DMS53 treated with DMSO at 0.1 percent for 48 hours (cell line): Measurements from ENCODE around the gene ITPR2.
"Not testable (repeated sequence)": the region's sequence is repeated elsewhere in the genome, so short reads cannot be mapped to it uniquely, and the experiment has no call there.

Experiments
- DNase-seq: peaks from one replicate; lab custom pipeline; 2025; ENCODE audit not compliant: unreplicated experiment; lab: John Stamatoyannopoulos, UW

Gene ITPR2

DNA sequence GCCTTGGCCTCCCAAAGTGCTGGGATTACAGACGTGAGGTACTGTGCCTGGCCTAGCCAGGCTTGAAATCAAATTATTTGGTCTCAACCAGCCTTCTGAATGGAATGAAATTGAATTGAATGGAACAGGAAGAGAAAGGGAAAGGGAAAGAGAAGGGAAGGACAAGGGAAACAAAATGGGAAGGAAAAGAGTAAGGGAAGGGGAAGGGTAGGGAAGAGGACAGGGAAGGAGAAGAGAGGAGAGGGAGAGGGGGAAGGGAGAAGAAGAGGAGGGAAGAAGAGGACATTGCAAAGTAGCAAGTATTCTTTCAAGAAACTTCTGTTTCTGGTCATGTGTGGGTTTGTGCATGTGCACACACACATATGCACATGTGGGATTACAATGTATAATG lies 97.8 kb downstream of the ITPR2 start:
- no peak for DNase-seq

DNA sequence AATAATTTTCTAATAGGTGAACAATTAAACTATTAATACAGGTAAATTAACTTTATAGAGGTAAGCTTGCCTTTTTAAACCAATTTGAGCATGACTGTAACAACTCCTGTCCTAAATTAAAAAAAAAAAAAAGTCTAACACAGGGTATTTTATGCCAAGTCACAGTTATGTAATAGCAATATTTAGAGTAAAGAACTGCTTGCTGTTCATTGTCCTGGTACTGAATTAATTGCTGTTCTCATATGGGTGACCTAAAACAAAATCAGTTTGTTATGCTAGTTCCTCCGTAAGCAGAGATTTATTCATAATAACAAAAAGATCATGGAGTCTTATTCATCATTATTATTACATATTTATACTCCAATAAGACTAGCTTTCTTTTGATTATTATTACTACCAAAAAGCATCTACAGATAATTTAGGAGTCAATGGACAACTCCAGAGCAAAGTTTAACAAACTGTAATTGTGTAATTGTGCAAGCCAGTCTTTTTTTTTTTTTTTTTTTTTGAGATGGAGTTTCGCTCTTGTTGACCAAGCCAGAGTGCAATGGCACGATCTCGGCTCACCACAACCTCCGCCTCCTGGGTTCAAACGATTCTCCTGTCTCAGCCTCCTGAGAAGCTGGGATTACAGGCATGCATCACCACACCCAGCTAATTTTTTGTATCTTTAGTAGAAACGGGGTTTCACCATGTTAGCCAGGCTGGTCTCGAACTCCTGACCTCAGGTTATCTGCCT lies 98.3 kb downstream of the ITPR2 start:
- DNase-seq: no peak

DNA sequence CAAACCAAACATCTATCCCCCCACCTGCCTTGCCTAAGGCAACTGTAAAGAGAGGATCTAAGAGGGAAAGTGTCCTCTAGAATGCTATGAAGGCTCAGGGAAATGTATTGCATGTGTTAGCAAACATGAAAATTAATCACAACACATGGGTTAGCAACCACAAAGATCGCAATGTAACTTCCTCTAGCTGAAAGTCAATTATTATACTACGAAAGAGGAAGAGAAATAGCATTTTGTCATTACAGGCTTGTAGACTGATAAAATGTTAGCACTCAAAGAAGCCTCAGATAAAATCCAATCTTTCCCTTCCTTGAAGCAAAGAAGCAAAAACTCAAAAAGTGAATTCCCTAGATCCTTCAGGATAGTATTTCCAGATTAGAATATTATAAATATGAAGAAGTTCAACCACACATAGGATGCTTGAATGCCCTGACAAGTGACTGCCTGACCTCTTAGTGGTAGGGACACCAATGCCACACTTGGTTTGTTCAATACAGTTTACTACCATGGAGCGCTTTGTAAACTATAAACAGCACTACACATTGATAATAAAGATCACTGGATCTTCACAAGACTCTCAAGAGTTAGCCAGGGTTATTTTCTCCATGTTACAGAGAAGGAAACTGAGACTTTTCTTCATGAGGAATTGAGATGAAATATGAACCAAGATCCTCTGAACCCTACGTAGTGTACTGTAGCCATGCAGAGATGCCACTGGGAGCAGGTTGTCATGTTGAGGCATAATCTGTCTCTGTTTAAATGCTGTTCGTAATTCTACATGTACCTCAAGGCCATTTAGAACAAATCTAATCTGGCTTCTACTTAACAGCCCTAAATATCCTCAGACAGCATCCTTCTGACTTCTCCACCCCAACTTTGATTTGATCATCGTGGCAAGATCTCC lies 100.7 kb downstream of the ITPR2 start:
- DNase-seq: no peak

DNA sequence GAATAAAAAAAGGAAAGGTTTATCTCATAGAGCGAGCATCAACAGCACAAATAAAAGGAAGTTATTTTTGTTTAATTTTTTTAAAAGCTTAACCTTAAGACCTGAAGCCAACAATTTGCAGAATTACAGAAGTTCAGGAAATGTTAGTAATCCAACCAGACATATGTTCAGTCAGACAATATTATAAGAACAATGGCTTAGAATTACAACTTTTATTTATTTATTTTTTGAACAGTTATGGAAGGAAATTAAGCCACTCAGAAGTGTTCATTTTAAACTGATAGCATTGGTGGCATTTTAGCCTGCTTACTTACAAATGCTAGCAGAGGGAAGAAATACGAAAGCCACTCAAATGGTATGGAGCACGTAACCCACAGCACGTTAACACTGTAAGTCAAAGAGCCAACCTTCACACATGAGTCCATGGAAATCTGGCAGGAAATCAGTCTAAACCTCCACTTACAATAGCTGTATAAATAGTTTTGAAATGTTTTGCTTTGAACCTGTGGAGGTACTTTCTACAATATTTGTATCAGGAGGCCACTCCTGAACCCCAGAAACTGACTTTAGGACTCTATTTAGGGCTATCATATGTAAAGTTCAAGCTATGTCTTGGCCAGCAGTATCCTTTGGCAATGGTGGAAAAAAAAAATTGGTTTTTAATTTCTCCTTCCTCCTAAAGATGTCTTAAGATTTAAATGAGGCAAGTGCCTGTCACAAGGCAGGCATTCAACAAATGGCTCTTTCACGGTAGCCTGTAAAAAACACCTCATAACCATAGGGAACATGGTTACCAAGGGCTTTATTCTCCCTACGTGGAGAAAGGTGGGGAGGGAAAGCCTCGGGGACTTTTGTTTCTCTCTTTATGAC lies 102.3 kb downstream of the ITPR2 start:
- DNase-seq: no peak

DNA sequence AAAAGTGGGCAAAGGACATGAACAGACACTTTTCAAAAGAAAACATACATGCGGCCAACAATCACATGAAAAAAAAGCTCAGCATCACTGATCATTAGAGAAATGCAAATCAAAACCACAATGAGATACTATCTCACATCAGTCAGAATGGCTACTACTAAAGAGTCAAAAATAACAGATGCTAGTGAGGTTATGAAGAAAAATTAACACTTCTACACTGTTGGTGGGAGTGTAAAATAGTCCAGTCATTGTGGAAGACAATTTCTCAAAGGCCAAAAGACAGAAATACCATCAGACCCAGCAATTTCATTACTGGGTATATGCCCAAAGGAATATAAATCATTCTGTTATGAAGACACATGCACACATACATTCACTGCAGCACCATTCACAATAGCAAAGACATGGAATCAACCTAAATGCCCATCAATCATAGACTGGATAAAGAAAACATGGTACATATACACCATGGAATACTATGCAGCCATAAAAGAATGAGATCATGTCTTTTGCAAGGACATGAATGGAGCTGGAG lies 103.8 kb downstream of the ITPR2 start:
- DNase-seq: not testable (repeated sequence)

DNA sequence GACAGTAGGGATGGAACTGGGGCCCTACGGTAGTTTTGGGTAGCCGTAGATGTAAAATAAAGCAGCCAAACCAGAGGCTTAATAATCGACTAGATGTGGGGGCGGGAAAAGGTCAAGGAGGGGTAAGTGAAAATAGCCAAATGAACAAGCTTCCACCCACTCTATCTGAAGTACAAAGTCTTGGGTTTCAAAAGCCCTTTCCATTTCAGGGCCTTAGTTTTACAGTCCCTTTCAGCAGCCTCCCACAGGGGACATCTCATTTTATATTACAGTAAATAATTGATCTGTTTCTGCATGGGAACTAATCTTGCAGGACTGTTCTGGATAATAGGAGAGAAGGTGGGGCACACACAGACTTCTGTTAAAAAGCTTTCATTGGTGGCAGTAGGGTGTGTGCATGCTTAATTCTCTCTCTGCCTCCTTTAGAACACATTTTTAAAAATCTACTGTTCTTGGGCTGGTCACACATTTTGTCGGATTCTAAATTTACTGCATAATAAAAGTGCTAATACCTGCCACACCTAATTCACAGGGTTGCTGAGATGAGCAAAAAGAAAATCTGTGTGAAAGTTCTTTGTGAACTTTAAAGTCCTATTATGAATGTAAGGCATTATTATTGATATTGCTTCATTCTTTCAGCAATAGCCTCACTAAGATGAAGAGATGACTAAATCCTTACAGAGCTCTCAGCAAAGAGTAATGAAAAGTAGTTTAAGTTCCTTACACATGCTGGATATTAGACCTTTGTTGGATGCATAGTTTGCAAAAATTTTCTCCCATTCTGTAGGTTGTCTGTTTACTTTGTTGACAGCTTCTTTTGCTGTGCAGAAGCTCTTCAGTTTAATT lies 104.6 kb downstream of the ITPR2 start:
- no peak for DNase-seq

DNA sequence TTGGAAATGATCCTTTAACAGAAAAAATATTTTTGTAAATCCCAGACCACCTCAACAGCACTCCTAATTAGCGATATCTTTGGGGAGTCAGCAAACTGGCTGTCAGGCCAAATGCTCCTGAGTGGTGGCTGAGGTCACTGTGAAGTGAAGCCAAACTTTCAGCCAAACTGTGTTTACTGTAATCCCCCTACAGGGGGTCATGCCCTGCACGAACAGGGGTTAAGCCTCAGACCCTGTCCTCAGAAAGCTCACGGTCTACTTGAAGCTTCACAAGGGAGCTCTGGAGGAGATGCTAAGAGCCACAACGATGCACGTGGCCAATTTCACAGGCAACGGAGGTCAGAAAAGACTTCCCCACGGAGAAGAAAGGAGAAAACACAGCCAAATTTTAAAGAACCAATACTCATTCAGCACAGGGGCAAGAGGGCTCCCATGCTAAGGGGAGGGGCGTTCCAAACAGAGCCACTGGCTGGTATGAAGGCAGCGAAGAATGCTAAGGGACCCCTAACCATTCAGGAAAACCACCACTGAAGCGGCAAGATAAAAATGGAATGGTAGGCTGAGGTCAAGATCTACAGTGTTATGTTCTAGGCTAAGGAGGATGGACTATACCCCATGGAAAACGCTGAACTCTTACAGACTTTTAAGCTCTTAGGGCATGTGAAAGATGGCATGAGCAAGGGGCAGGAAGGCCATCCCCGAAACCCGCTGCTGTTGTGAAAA lies 105.4 kb downstream of the ITPR2 start:
- DNase-seq: no peak

DNA sequence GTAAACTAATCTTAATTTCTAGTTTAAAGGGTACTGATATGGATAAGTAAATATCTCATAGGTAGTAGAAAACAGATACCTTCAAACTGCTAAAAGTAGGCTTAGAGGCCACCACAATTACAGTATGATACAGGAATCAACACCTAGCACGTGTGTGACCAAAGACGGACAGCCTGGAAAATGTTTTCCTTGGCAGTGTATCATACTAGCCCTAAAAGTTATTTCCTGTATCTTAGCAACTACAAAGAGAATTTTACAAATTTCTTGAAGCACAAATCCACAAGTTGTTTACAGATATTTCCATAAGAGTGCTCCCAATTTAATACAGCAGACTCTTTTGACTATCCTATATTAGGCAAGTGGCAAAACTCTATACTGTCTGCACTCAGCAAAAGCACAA lies 106.0 kb downstream of the ITPR2 start:
- no peak for DNase-seq

DNA sequence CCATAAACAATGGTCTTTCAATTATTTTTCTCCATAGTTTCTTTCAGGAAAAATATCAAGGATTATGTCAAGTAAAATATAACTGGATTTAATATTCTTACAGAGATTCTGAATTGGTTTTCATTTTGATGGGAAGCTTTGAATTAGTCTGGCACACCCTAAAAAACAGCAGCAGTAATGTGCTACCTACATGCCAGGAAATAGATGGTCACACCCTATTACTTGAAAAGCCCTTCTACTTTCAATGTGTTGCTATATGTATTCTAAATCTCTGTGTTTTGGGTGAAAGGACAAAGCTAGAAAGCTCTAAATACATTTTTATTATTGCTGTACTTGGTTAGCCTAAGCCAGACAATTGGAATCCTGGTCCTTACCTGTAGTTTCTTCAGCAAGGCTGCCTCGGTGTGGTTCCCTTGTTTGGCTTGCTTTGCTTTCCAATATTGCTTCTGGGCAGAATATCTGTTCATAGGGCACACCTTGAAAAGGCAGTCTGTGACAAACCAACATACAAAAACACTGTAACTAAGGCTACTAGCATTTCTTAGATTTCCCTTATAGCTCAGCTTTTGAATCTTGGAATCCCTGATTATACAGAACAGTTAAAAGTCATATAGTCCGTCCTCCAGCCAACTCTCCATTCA lies 107.6 kb downstream of the ITPR2 start:
- no peak for DNase-seq

DNA sequence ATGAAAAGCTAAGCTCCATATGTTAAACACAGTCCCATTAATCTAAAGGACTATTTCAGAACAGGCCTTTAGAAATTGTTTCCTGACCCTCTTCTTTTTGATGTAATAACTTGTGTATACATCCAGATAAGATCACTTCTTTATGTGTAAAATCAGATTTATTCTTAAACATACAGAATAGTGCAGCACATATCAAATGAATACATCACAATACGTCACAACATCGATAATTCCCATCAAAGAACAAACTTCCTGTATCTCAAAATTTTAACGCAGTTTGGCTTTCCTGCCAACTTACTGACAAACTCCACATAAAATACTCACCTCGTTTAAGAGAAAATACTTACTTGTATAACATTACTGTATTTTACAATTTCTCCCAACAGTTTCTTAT lies 108.7 kb downstream of the ITPR2 start:
- no peak for DNase-seq

DNA sequence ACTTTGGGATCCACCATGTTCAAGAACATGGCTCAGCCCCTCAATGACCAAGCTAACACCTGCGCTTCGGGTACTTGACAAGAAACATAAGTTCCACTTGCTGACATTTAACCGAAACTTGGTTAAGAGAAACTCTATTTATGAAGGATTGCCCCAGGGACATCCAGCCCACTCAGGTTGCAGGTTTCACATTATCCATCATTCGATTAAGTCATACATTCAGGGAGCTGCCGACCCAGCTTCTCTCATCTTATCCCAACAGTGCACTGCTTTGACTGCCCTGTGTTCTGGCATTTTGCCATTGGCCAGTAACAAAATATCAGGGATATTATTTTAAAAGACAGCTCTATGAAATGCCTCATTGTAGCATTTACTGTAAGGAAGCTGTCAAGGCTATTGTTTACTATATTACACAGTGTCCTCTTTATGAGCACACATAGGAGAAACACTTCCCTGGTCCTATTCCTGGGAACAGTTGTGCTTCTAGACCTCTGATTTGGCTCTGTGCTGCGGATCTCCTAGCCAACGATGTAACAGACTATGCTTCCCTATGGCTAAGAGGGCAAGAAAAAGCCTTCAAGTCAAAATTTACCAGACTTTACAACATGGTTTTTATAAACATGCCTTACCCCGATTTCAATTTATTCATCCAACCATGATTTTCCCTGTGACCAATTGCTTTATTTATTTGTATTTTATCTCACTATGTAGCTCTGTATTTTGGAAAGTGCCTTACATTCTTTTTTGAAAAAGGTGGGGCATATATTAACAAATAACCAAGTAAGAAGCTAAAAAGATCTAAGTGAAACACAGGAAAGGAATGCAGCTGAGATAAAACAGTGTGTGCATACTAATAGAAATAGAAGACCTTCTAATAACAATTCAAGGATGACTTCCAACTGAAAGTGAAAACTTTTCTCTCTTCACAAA lies 109.3 kb downstream of the ITPR2 start:
- DNase-seq: no peak

DNA sequence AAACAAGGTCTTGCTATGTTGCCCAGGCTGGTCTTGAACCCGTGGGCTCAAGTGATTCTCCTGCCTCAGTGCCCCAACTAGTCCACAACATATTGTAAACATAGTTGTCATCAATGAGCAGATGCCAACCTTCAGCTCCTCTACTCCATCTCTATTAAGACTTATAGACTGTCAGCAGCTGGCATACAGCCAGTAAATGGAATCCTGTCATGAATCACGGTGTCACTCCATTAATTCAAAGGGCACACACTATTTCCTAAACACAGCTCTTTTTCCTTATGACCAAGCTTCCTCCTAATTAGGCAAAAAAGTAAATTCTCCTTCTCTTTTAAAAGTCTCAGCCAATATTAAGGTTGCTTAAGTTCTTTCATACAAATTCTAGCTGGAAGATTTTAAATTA lies 111.2 kb downstream of the ITPR2 start:
- DNase-seq: peak; percentile 80

DNA sequence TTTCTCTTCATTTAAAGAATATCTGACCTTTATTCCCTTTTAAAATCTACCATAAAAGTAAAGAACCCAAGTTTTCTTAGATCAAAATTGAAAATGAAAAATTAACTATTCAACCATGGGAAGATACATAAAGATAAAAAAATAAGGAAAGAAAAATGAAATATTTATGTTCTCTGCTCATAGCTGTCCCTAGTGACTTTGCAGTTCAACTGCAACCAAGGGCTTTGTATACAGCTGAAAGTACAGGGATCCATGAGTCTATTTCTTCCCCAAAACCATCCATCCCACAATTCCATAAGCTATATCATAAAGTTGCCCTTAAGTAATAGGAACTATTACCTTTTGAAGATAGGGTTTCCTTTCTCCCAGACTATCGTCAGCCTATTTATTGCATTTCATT lies 113.1 kb downstream of the ITPR2 start:
- no peak for DNase-seq

DNA sequence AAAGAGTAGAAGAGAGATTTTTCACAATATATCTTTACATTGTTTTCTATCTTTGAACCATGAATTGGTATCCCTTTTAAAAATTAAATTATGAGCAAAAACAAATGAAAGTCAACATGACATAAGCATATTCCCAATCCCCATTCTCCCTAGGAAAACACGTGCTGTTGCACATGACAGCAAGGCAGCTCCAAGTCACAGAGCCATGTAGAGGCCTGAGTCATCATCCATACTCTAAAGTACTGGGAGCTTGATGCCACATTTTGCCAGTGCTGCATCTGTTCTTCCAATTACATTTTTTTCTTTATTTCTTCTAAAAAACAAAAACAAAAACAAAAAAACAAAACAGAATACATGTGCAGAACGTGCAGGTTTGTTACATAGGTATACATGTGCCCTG lies 115.2 kb downstream of the ITPR2 start:
- peak; percentile 90 for DNase-seq

DNA sequence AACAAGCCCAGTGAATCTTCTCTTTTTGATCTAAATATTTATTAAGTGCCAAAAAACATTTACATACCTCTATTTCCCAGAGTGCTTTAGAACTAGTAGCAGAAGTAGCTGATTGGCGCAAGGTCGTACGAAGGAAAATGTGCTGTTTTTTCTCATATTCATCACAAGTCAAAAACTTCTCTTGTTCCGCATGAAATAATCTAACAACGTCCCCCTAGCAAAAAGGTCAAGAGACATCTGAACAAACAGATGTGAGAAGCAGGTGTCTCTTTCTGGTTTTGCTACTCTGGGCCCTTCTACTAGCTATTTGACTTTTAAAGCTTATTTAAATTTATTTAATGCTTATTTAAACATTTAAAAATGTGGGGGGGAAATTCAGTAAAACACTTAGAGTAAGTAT lies 117.8 kb downstream of the ITPR2 start:
- peak; percentile 98 for DNase-seq

DNA sequence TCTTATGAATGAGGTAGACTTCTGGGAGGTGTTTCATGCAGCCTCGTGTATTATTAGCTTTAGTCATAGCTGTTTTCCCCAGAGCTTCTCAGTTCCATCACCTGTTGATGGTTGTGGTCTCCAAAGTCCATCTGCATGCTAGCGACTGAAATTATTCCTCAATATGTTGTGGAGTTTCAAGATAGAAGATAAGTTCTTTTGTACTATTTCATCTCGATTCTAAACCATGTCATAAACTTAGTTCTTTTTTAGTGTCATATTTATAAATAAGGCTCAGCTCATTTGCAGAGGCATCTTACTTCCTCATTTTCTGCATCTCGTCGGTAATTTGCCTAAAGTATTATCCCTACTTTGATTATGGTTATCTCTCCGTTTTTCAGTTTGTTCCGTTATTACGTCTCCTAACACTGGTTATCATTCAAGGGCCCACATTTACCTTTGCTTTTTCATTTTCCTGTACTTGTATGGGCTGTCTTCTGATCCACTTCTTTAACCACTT lies 119.1 kb downstream of the ITPR2 start:
- DNase-seq: no peak

DNA sequence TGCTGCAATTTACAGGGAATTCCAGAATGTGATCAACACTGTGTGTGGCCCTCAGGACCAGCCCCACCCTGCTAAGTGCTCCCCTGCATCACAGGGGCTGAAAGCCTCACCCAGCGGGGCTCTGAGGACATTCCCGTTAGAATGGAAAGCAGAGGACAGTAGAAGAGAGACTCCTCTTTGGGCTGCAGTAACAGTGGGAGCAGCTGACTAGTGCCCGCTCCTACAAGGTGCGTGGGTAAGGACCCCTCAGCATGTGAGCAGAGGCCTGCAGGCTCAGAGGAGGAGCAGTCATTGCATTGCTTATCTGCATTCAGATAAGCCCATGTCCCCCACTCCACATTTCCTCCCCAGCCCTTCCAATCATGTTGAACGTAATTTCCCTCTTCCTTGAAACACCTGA lies 120.1 kb downstream of the ITPR2 start:
- DNase-seq: no peak

DNA sequence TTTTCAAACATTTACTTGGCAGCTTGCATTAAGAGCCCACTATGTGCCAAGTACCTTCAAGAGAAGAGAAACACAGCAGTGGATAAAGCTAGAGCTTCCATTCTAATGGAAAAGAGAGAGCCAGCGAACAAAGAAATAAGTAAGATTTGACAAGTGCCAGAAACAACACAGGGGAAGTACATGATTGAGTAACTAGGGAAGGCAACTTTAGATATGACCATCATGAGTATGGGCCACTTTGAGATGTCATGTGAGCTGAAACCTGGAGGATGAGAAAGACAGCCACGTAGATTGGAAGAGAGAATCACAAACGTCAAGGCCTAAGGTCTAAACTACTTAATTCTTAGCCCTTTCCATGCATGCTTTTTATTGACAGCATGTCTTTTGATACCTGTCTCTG lies 121.4 kb downstream of the ITPR2 start:
- no peak for DNase-seq
